Panc1 (cell line): ENCODE measurements around the gene ZBTB1. TPM values are rescaled to one million over a fixed set of nuclear protein-coding genes. Genes with fewer than 3 reads are reported as not detected.

Experiments used
- ATAC-seq: fragments of 200-7000 bp; cut with Tn5 transposase; 2 replicates; pipeline ENCODE4 v1.9.1; 2020; ENCODE audit warnings: mild to moderate bottlenecking, moderate library complexity
- Bru-seq: library from RNA; stranded (reverse); fragments of 400-500 nt; gene quantifications from one replicate; lab custom pipeline; 2021; lab: Mats Ljungman, UMichigan
- BruChase-seq, 2 experiments: library from RNA; stranded (reverse); fragments of 400-500 nt; gene quantifications; one replicate each; lab custom pipeline; 2021; lab: Mats Ljungman, UMichigan
- BruUV-seq: library from RNA; stranded (reverse); fragments of 400-500 nt; replicated peaks from 2 replicates; lab custom pipeline; 2021; lab: Mats Ljungman, UMichigan
- CTCF ChIA-PET: fragments of 300-600 bp; sonication (Branson Sonifier 250); formaldehyde crosslinking; loops from one replicate; lab custom pipeline; 2022; ENCODE audit warnings: antibody characterized with exemption; lab: Charles Lee
- POLR2A ChIA-PET: fragments of 300-600 bp; sonication (Branson Sonifier 250); formaldehyde crosslinking; loops from one replicate; lab custom pipeline; 2022; ENCODE audit warnings: antibody characterized with exemption; lab: Charles Lee
- DNase-seq: peaks from one replicate; pipeline ENCODE4 v3.0.0-alpha.2; 2010; ENCODE audit warnings: low read depth, low spot score
- H3K27ac ChIP-seq: 2 replicates; pipeline ENCODE4 v1.5.1; 2011; ENCODE audit warnings: mild to moderate bottlenecking, low read length, inconsistent platforms
- H3K27me3 ChIP-seq: fragments of 200-500 bp; sonication (Bioruptor generic); 2 replicates; pipeline ENCODE4 v1.6.0; 2014; ENCODE audit warnings: low read length, inconsistent platforms; ENCODE audit not compliant: control insufficient read depth, insufficient read depth
- H3K36me3 ChIP-seq: fragments of 200-500 bp; sonication (Bioruptor generic); 2 replicates; pipeline ENCODE4 v1.5.1; 2014; ENCODE audit warnings: inconsistent platforms, mild to moderate bottlenecking, low read length, moderate library complexity; ENCODE audit not compliant: control insufficient read depth, insufficient read depth
- H3K4me1 ChIP-seq: 2 replicates; pipeline ENCODE4 v1.5.1; 2011; ENCODE audit warnings: inconsistent platforms, mild to moderate bottlenecking, low read length, moderate library complexity; ENCODE audit not compliant: control insufficient read depth, insufficient read depth
- H3K4me3 ChIP-seq, 2 experiments: 2 replicates each; pipeline ENCODE4 v1.5.1; 2011 to 2012; ENCODE audit warnings: low read depth in 2 of 2, low read length in 2 of 2, mild to moderate bottlenecking in 2 of 2, inconsistent platforms in 1 of 2, moderate library complexity in 1 of 2
- H3K9me3 ChIP-seq: fragments of 200-500 bp; sonication (Bioruptor generic); 2 replicates; pipeline ENCODE4 v1.5.1; 2014; ENCODE audit warnings: low read depth, mild to moderate bottlenecking, inconsistent platforms, low read length, moderate library complexity; ENCODE audit not compliant: control insufficient read depth, insufficient read depth
- POLR2AphosphoS5 ChIP-seq: IDR thresholded peaks from 2 replicates; pipeline ENCODE4 v1.6.1; 2012; ENCODE audit warnings: mild to moderate bottlenecking, low read depth, low read length, moderate library complexity
- REST ChIP-seq, 2 experiments: IDR thresholded peaks; 2 replicates each; pipeline ENCODE4 v1.6.1; 2011 to 2012; ENCODE audit warnings: low read depth in 2 of 2, control low read depth in 1 of 2, low read length in 1 of 2, mild to moderate bottlenecking in 1 of 2, moderate library complexity in 1 of 2; ENCODE audit not compliant: insufficient read depth in 1 of 2
- SIN3A ChIP-seq: IDR thresholded peaks from 2 replicates; pipeline ENCODE4 v1.6.1; 2012; ENCODE audit warnings: low read depth, mild to moderate bottlenecking, low read length, moderate library complexity, borderline replicate concordance; ENCODE audit not compliant: insufficient read depth
- TCF7L2 ChIP-seq: IDR thresholded peaks from 2 replicates; pipeline ENCODE4 v1.6.1; 2011; ENCODE audit warnings: mild to moderate bottlenecking, low read depth, low read length, inconsistent platforms
- in situ Hi-C: cut with HindIII; loops from 2 replicates; pipeline ENCODE4 v1.10.0; 2016; ENCODE audit warnings: low sequenced_read_pairs, low pct_unique_long_range_greater_than_20kb
- intact Hi-C: fragments of 100-400 bp; cut with micrococcal nuclease; formaldehyde crosslinking; loops from one replicate; pipeline ENCODE4 v1.10.0; 2022; ENCODE audit not compliant: unreplicated experiment
- long read RNA-seq: library from polyadenylated mRNA; unstranded; transcript quantifications from one replicate; pipeline ENCODE4 v2.0.0, GENCODE V29; 2021; ENCODE audit not compliant: unreplicated experiment
- polyA plus RNA-seq: library from polyadenylated mRNA; unstranded; fragments of >200 nt; gene quantifications from one replicate; pipeline ENCODE4 v1.2.1, GENCODE V29; 2012; ENCODE audit warnings: missing spikeins; ENCODE audit not compliant: insufficient read length
- total RNA-seq: library from RNA; stranded (reverse); gene quantifications from one replicate; pipeline ENCODE4 v1.2.1, GENCODE V29; 2021; ENCODE audit not compliant: unreplicated experiment
- TF ChIP-seq, protein P1 (sequence below): fragments of 450-650 bp; IDR thresholded peaks from 2 replicates; pipeline ENCODE4 v1.5.1; 2017; ENCODE audit warnings: mild to moderate bottlenecking

The ZBTB1 gene, protein sequence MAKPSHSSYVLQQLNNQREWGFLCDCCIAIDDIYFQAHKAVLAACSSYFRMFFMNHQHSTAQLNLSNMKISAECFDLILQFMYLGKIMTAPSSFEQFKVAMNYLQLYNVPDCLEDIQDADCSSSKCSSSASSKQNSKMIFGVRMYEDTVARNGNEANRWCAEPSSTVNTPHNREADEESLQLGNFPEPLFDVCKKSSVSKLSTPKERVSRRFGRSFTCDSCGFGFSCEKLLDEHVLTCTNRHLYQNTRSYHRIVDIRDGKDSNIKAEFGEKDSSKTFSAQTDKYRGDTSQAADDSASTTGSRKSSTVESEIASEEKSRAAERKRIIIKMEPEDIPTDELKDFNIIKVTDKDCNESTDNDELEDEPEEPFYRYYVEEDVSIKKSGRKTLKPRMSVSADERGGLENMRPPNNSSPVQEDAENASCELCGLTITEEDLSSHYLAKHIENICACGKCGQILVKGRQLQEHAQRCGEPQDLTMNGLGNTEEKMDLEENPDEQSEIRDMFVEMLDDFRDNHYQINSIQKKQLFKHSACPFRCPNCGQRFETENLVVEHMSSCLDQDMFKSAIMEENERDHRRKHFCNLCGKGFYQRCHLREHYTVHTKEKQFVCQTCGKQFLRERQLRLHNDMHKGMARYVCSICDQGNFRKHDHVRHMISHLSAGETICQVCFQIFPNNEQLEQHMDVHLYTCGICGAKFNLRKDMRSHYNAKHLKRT
- total RNA-seq = 36.1 TPM
- polyA plus RNA-seq = 21.6 TPM
- Bru-seq, nascent RNA = percentile 92 among the genes with signal in this experiment
- BruChase-seq, experiment 1, labeled RNA remaining after a 2-hour chase = percentile 97 among the genes with signal in this experiment
- percentile 90 among the genes with signal in this experiment for BruChase-seq, experiment 2, labeled RNA remaining after a 6-hour chase
- long read RNA-seq, full-length matches to known transcripts = 13 of 65 reads
- long read RNA-seq, partial matches to known transcripts = 33 of 65 reads
- long read RNA-seq, other reads (novel, unspliced or antisense) = 19 of 65 reads

- no TSS peak for BruUV-seq
Measured at GRCh38 chr14:64504310-64504896, at the start of gene ZBTB1. TSS of gene ZBTB1 (plus strand) at chr14:64504770. CDS start at chr14:64521505, 16,735 bp downstream.

DNA sequence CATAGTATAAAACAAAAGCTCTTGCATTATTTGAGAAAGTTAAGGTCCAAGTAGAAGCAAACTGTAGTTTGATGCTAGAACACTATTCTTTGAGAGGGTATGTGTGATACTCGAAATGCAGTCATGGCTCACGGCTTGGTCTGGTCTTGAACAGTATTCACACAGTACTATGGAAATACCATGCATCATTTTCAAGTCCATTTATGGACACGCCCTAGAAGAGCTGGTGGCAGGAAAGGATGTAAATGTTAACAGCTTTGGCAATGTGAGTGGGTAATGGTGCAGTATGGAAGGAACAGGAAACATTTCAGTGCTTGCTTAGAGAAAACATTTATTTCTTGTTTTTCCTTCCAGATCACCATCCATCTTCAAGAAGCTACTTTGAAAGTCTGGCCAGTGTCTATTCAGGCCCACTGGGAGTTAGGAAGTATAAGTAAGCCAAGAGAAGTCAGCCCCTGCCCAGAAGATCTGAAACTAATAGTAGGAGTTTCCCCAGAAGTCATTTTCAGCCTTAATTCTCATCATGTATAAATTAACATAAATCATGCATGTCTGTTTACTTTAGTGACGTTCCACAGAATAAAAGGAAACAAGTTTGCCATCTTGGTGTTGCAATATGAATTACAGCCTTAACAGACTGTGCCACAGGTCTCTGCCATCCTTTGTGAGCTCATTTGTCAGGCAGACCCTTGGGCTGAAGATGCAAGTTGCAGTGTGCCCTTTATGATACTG lies 45.0 kb upstream of the ZBTB1 start:
- DNase-seq (no peak), ATAC-seq (no peak)
- H3K27ac ChIP-seq = no peak overlapping the region
- no peaks in the 10 kb centered on the region for H3K27me3 ChIP-seq
- H3K36me3 ChIP-seq = no peaks in the 10 kb centered on the region; the same call in none of the 2 replicates
- H3K4me3 ChIP-seq = no peak overlapping the region
- no peaks in the 10 kb centered on the region; the same call in 1 of the 2 replicates for H3K4me1 ChIP-seq
- CTCF ChIA-PET = no interaction called here
- POLR2A ChIA-PET = no interaction called here
- no TSS peak for BruUV-seq
- intact Hi-C loops (no loop called here), in situ Hi-C loops (no loop called here)
- no peaks in the 10 kb centered on the region for H3K9me3 ChIP-seq
- TF ChIP-seq, protein P1, sequence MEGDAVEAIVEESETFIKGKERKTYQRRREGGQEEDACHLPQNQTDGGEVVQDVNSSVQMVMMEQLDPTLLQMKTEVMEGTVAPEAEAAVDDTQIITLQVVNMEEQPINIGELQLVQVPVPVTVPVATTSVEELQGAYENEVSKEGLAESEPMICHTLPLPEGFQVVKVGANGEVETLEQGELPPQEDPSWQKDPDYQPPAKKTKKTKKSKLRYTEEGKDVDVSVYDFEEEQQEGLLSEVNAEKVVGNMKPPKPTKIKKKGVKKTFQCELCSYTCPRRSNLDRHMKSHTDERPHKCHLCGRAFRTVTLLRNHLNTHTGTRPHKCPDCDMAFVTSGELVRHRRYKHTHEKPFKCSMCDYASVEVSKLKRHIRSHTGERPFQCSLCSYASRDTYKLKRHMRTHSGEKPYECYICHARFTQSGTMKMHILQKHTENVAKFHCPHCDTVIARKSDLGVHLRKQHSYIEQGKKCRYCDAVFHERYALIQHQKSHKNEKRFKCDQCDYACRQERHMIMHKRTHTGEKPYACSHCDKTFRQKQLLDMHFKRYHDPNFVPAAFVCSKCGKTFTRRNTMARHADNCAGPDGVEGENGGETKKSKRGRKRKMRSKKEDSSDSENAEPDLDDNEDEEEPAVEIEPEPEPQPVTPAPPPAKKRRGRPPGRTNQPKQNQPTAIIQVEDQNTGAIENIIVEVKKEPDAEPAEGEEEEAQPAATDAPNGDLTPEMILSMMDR = no peak
- TF ChIP-seq REST (IDR thresholded peaks at IDR 0.05; ENCODE audit: insufficient read depth in 1 of 2, low read depth in 2 of 2, low read length in 1 of 2) (no peak), POLR2AphosphoS5 (no peak), SIN3A (no peak), TCF7L2 (no peak)

More at GRCh38 chr14:64504310-64504896, at the start of gene ZBTB1:
- Histone ChIP-seq H3K27ac (peak within 1 kb of the TSS; percentile 91), H3K4me1 (peaks cover 41% of the 10 kb centered on the region), H3K36me3 (peaks cover 9% of the 10 kb centered on the region; the same call in 1 of the 2 replicates), H3K4me3 (peak within 1 kb of the TSS; percentile 83 to 94), H3K27me3 (no peaks in the 10 kb centered on the region), H3K9me3 (no peaks in the 10 kb centered on the region)
- ChIA-PET CTCF (no interaction called here), POLR2A (interaction anchor here (0.6 to 0.7 kb wide), 3 partner anchors 61 to 325 kb away, joined by 4 to 6 read pairs (median 5); no protein-coding TSS in a partner anchor)
- ATAC-seq (peak; percentile 80), DNase-seq (no peak)
- intact Hi-C loops (no loop called here), in situ Hi-C loops (no loop called here)
- peak; percentile 62 for TF ChIP-seq POLR2AphosphoS5
- 0 out of 2 replicates have a peak, but pooled peaks have one; percentile 68 for TF ChIP-seq SIN3A
- TF ChIP-seq TCF7L2 = no peak
- TF ChIP-seq REST (IDR thresholded peaks at IDR 0.05; ENCODE audit: insufficient read depth in 1 of 2, low read depth in 2 of 2, low read length in 1 of 2) = peak in 1 of 2 experiments; percentile 15; a peak in 1 of 4 replicates
